EH (cell line): ENCODE data around the gene GABBR2.

Experiments
- DNase-seq: peaks from one replicate; pipeline ENCODE4 v3.0.0-alpha.2; 2015; ENCODE audit warnings: low read depth

Gene GABBR2

GRCh38 chr9:98370300-98370975 is 338.3 kb downstream of the GABBR2 start:
- no peak for DNase-seq

GRCh38 chr9:98369896-98370295 is 338.8 kb downstream of the GABBR2 start:
- DNase-seq, result no peak

GRCh38 chr9:98369471-98369870 is 339.3 kb downstream of the GABBR2 start:
- no peak for DNase-seq

- no peak for DNase-seq
Measured at GRCh38 chr9:98369066-98369425, 339.7 kb downstream of the GABBR2 start.

- DNase-seq, result no peak
Measured at GRCh38 chr9:98368366-98369065, 340.2 kb downstream of the GABBR2 start.

- DNase-seq, result no peak
Measured at GRCh38 chr9:98367923-98368322, 340.8 kb downstream of the GABBR2 start.

- DNase-seq, result no peak
Measured at GRCh38 chr9:98367371-98367900, 341.3 kb downstream of the GABBR2 start.

GRCh38 chr9:98365781-98366180 is 343.0 kb downstream of the GABBR2 start:
- DNase-seq, result no peak

GRCh38 chr9:98365227-98365669 is 343.5 kb downstream of the GABBR2 start:
- DNase-seq, result peak; percentile 26

- no peak for DNase-seq
Measured at GRCh38 chr9:98364086-98364485, 344.6 kb downstream of the GABBR2 start.

GRCh38 chr9:98363644-98364043 is 345.1 kb downstream of the GABBR2 start:
- no peak for DNase-seq

GRCh38 chr9:98362624-98363252 is 346.0 kb downstream of the GABBR2 start:
- no peak for DNase-seq

- no peak for DNase-seq
Measured at GRCh38 chr9:98361645-98362044, 347.1 kb downstream of the GABBR2 start.

- no peak for DNase-seq
Measured at GRCh38 chr9:98360176-98360708, 348.5 kb downstream of the GABBR2 start.

- no peak for DNase-seq
Measured at GRCh38 chr9:98359569-98359968, 349.2 kb downstream of the GABBR2 start.

- peak; percentile 79 for DNase-seq
Measured at GRCh38 chr9:98357921-98358535, 350.7 kb downstream of the GABBR2 start.

GRCh38 chr9:98356953-98357690 is 351.6 kb downstream of the GABBR2 start:
- DNase-seq, result no peak

- DNase-seq, result no peak
Measured at GRCh38 chr9:98356326-98356725, 352.4 kb downstream of the GABBR2 start.

GRCh38 chr9:98351370-98351769 is 357.4 kb downstream of the GABBR2 start:
- no peak for DNase-seq

GRCh38 chr9:98347642-98348041 is 361.1 kb downstream of the GABBR2 start:
- DNase-seq, result no peak

- no peak for DNase-seq
Measured at GRCh38 chr9:98345011-98345410, 363.7 kb downstream of the GABBR2 start.

- no peak for DNase-seq
Measured at GRCh38 chr9:98344581-98344980, 364.2 kb downstream of the GABBR2 start.
